BE2C (cell line): ENCODE measurements around the gene INPP4A.
A peak's percentile ranks its signal among the peaks of the same experiment; 100 is the strongest.

Experiments
- DNase-seq: peaks from one replicate; pipeline ENCODE4 v3.0.0-alpha.2; 2020
- H3K27me3 ChIP-seq: fragments of 250-450 bp; sonication (Bioruptor Pico); 2 replicates; pipeline ENCODE4 v1.5.1; 2020; ENCODE audit warnings: mild to moderate bottlenecking
- H3K36me3 ChIP-seq: fragments of 250-450 bp; sonication (Bioruptor Pico); 2 replicates; pipeline ENCODE4 v1.5.1; 2020; ENCODE audit warnings: mild to moderate bottlenecking
- H3K4me1 ChIP-seq: fragments of 250-450 bp; sonication (Bioruptor Pico); 2 replicates; pipeline ENCODE4 v1.5.1; 2020
- H3K4me3 ChIP-seq: 2 replicates; pipeline ENCODE4 v1.5.1; 2011; ENCODE audit warnings: low read depth, low read length
- H3K9me3 ChIP-seq: fragments of 250-450 bp; sonication (Bioruptor Pico); 2 replicates; pipeline ENCODE4 v1.5.1; 2020
- CTCF ChIP-seq: IDR thresholded peaks from 2 replicates; pipeline ENCODE4 v1.5.1; 2012; ENCODE audit warnings: mild to moderate bottlenecking, low read depth, low read length

INPP4A gene

DNA sequence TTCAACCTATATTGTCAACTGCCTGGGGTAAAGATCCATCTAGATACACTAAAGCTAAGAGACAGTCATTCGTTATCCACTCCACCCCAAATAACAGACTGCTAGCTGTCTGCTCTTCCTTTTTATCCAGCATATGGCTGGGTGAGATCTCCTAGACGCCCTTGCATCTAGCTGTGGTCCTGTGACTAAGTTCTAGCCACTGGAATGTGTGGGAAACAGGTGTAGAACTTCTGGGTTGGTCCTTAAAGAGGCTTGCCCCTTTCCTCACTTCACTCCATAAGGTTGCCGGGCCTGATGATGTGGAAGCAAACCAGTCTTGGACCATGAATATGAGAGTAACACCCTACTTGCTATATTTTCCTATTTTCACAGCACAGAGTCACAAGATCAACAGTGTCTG lies 160.4 kb downstream of the INPP4A start:
- H3K9me3 ChIP-seq: no peaks in the 10 kb centered on the region
- DNase-seq: no peak
- TF ChIP-seq CTCF: no peak
- no peaks in the 10 kb centered on the region for H3K4me1 ChIP-seq
- no peaks in the 10 kb centered on the region for H3K27me3 ChIP-seq
- H3K4me3 ChIP-seq: no peak overlapping the region
- H3K36me3 ChIP-seq: peaks cover 2% of the 10 kb centered on the region; the same call in 1 of the 2 replicates

- Histone ChIP-seq H3K4me3 (no peak overlapping the region), H3K4me1 (no peaks in the 10 kb centered on the region), H3K27me3 (no peaks in the 10 kb centered on the region), H3K36me3 (peaks cover under 1% of the 10 kb centered on the region; the same call in 1 of the 2 replicates), H3K9me3 (no peaks in the 10 kb centered on the region)
- no peak for DNase-seq
- no peak for TF ChIP-seq CTCF
Measured at GRCh38 chr2:98606431-98606830, 161.8 kb downstream of the INPP4A start.

DNA sequence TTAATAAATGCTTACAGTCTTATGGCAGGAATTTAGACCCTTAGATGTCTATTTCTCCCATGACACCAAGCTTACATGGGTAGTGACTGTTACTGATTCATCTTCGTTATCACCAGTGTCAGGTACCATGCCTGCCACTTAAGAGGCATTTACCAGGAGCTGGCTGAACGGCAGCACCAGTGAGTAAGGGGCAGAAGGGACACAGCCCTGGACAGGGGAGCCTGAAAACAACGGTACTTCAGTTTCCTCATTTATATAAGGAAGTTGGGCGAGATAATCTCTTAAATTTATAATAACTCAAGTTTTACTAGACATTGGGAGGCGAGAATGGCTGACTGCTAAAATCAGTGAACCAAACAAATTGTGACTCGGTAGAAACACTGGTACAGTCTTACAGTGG lies 162.4 kb downstream of the INPP4A start:
- no peak for TF ChIP-seq CTCF
- DNase-seq: no peak
- Histone ChIP-seq H3K4me3 (peak overlapping the region; percentile 87), H3K36me3 (no peaks in the 10 kb centered on the region), H3K9me3 (no peaks in the 10 kb centered on the region), H3K4me1 (no peaks in the 10 kb centered on the region), H3K27me3 (no peaks in the 10 kb centered on the region)

DNA sequence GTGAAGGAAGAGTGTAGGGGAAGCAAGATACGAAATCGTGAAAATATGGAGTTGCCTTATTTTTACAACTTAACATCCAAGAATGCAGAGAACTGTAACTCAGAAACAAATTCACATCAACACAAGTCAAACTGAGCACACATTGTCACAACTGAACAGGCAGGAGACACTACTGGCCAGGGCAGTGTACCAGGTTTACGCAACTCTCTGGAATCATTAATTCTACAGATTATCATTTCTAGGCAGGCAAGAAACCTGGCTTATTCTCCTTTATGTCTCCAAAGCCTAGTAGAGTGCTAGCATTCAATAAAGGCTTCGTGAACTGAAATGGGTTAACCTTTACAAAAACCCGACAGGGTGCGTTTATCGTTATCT lies 163.1 kb downstream of the INPP4A start:
- Histone ChIP-seq H3K27me3 (no peaks in the 10 kb centered on the region), H3K36me3 (no peaks in the 10 kb centered on the region), H3K9me3 (no peaks in the 10 kb centered on the region), H3K4me3 (peak overlapping the region; percentile 87), H3K4me1 (no peaks in the 10 kb centered on the region)
- no peak for DNase-seq
- no peak for TF ChIP-seq CTCF

DNA sequence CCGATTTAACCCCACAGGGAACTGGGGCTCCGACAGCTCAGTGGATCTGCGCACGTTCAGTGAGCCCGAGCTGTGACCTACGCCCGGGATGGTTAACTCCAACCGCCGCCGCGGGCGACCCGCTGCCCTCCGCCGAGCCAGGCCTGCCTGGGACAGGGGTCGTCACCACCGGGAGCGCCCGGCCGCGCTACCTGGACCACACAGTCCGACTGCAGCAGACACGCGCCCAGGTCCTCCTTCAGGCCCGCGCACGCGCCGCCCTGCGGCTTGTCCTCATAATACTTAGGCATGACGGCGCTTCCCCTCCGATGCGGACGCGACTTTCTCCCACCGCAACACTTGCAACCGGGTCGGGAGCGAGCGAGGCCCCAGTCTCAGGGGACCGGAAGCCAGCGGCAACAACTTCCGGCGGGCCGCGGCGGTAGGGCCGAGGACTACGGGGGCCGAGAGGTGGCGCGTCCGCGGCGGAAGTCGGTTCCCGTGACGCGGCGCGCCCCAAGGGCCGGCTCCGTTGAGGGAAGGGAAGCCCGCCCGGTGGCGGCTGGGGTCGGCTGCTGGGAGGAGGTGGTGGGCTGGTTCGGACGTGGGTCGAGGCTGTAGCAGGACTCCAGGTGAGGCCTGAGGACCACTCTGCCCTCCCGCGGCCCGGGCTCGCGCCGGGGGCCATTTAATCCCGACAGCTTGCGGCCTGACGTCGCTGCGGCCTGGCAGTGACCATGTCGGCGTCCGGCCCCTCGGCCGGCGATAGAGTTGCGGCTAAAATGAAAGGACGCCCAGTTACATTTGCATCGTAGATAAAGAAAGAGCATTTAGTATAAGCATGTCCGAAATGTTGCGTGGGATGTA lies 163.7 kb downstream of the INPP4A start, which contains the start of the genes COA5 and UNC50:
Gene COA5, minus strand, starts transcription at position 397 of the 846 bp plus-strand sequence. Its CDS starts 107 bp downstream, at position 290.
Gene UNC50, plus strand, starts transcription at position 474 of the 846 bp plus-strand sequence. CDS start 1,171 bp downstream, outside the sequence.
- peak within 1 kb of the TSS; percentile 87 for H3K4me3 ChIP-seq
- DNase-seq: peak; percentile 85
- no peaks in the 10 kb centered on the region for H3K4me1 ChIP-seq
- H3K9me3 ChIP-seq: no peaks in the 10 kb centered on the region
- H3K36me3 ChIP-seq: no peaks in the 10 kb centered on the region
- TF ChIP-seq CTCF: no peak
- no peaks in the 10 kb centered on the region for H3K27me3 ChIP-seq

- no peaks in the 10 kb centered on the region for H3K4me1 ChIP-seq
- no peak for DNase-seq
- TF ChIP-seq CTCF: no peak
- peak overlapping the region; percentile 87 for H3K4me3 ChIP-seq
- no peaks in the 10 kb centered on the region for H3K9me3 ChIP-seq
- H3K36me3 ChIP-seq: no peaks in the 10 kb centered on the region
- no peaks in the 10 kb centered on the region for H3K27me3 ChIP-seq
Measured at GRCh38 chr2:98608962-98609604, 164.4 kb downstream of the INPP4A start.
